Measurements from ENCODE around the gene GALNT15. TPM values are rescaled to one million over a fixed set of nuclear protein-coding genes. Genes with fewer than 3 reads are reported as not detected.

GALNT15 gene
- total and polyA plus RNA-seq, 12 donors, result 0.55 to 30.5 (median 4.3) TPM

GRCh38 chr3:16229681-16230080 lies 55.2 kb downstream of the GALNT15 start:
- H3K9me3 ChIP-seq, result no peaks in the 10 kb centered on the region
- no peak for ATAC-seq
- no peaks in the 10 kb centered on the region for H3K27me3 ChIP-seq
- H3K4me3 ChIP-seq, result no peak overlapping the region
- H3K36me3 ChIP-seq, result no peaks in the 10 kb centered on the region
- DNase-seq, result no peak
- no peak overlapping the region for H3K27ac ChIP-seq
- peaks cover 0 to 2% (median 0%) of the 10 kb centered on the region in 9 donors for H3K4me1 ChIP-seq
- TF ChIP-seq, protein P1, sequence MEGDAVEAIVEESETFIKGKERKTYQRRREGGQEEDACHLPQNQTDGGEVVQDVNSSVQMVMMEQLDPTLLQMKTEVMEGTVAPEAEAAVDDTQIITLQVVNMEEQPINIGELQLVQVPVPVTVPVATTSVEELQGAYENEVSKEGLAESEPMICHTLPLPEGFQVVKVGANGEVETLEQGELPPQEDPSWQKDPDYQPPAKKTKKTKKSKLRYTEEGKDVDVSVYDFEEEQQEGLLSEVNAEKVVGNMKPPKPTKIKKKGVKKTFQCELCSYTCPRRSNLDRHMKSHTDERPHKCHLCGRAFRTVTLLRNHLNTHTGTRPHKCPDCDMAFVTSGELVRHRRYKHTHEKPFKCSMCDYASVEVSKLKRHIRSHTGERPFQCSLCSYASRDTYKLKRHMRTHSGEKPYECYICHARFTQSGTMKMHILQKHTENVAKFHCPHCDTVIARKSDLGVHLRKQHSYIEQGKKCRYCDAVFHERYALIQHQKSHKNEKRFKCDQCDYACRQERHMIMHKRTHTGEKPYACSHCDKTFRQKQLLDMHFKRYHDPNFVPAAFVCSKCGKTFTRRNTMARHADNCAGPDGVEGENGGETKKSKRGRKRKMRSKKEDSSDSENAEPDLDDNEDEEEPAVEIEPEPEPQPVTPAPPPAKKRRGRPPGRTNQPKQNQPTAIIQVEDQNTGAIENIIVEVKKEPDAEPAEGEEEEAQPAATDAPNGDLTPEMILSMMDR (IDR thresholded peaks at IDR 0.05), result no peak
- intact Hi-C loops (cut with DNase I), result loop anchor here in 1 of 10 donors (5.0 kb wide), 1 partner anchor 37 kb away; no protein-coding TSS in a partner anchor

- H3K27me3 ChIP-seq, result no peaks in the 10 kb centered on the region
- H3K27ac ChIP-seq, result no peak overlapping the region
- WGBS, 2 donors, result 96 to 97% methylated on average over 2 of the region's 2 CpGs
- intact Hi-C loops (cut with DNase I), result no loop called here
- no peak overlapping the region for H3K4me3 ChIP-seq
- H3K9me3 ChIP-seq, result no peaks in the 10 kb centered on the region
- ATAC-seq (no peak), DNase-seq (no peak)
- no peaks in the 10 kb centered on the region for H3K36me3 ChIP-seq
- TF ChIP-seq, protein P1 (IDR thresholded peaks at IDR 0.05), result no peak
- peaks cover 0 to 9% (median 6%) of the 10 kb centered on the region in 9 donors for H3K4me1 ChIP-seq
Measured at GRCh38 chr3:16231983-16232382, 57.5 kb downstream of the GALNT15 start.

GRCh38 chr3:16233806-16234205 lies 59.3 kb downstream of the GALNT15 start:
- no peak for DNase-seq
- H3K4me3 ChIP-seq, result no peak overlapping the region
- no peaks in the 10 kb centered on the region for H3K36me3 ChIP-seq
- no peaks in the 10 kb centered on the region for H3K9me3 ChIP-seq
- TF ChIP-seq, protein P1 (IDR thresholded peaks at IDR 0.05), result no peak
- no peaks in the 10 kb centered on the region for H3K27me3 ChIP-seq
- intact Hi-C loops (cut with DNase I), result no loop called here
- H3K27ac ChIP-seq, result no peak overlapping the region
- WGBS, 2 donors, result 91 to 100% methylated on average over 1 of the region's 1 CpG
- H3K4me1 ChIP-seq, result peaks cover 0 to 20% (median 10%) of the 10 kb centered on the region in 9 donors
- no peak for ATAC-seq

GRCh38 chr3:16234281-16234680 lies 59.8 kb downstream of the GALNT15 start:
- no peaks in the 10 kb centered on the region for H3K27me3 ChIP-seq
- WGBS, 2 donors, result 97% methylated on average over 2 of the region's 2 CpGs
- no peak for ATAC-seq
- TF ChIP-seq, protein P1 (IDR thresholded peaks at IDR 0.05), result no peak
- DNase-seq, result no peak
- no peak overlapping the region for H3K4me3 ChIP-seq
- peaks cover 0 to 24% (median 15%) of the 10 kb centered on the region in 9 donors for H3K4me1 ChIP-seq
- H3K9me3 ChIP-seq, result no peaks in the 10 kb centered on the region
- H3K36me3 ChIP-seq, result no peaks in the 10 kb centered on the region
- intact Hi-C loops (cut with DNase I), result no loop called here
- H3K27ac ChIP-seq, result no peak overlapping the region
